Medulla oblongata (tissue), 1 donor: ENCODE measurements around the gene DNMBP.
"Not testable (repeated sequence)": the region's sequence is repeated elsewhere in the genome, so short reads cannot be mapped to it uniquely, and the experiment has no call there.

ENCODE experiments used
- DNase-seq: peaks from one replicate; pipeline ENCODE4 v3.0.0-alpha.2; 2015; ENCODE audit errors: extremely low spot score

DNMBP gene

DNA sequence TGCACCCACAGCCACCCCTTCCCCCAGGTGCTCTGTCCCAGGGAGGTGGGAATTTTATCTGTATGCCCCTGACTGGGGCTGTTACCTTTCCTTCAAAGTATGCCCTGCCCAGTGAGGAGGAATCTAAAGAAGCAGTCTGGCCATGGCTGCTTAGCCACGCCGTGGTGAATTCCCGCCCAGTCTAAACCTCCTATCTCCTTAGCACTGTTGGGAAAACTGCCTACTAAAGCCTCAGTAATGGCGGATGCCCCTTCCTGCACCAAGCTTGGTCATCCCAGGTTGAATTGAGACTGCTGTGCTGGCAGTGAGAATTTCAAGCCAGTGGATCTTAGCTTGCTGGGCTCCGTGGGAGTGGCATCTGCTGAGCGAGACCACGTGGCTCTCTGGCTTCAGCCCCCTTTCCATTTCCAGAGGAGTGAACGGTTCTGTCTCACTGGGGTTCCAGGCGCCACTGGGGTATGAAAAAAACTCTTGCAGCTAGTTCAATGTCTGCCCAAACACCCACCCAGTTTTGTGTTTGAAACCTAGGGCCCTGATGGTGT is 140.1 kb downstream of the DNMBP start:
- no peak for DNase-seq

DNA sequence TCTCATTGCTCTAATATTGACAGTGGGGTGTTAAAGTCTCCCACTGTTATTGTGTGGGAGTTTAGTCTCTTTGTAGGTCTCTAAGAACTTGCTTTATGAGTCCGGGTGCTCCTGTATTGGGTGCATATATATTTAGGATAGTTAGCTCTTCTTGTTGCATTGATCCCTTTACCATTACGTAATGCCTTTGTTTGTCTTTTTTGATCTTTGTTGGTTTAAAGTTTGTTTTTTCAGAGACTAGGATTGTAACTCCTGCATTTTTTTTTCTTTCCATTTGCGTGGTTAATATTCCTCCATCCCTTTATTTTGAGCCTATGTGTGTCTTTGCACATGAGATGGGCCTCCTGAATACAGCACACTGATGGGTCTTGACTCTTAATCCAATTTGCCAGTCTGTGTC is 142.5 kb downstream of the DNMBP start:
- not testable (repeated sequence) for DNase-seq

DNA sequence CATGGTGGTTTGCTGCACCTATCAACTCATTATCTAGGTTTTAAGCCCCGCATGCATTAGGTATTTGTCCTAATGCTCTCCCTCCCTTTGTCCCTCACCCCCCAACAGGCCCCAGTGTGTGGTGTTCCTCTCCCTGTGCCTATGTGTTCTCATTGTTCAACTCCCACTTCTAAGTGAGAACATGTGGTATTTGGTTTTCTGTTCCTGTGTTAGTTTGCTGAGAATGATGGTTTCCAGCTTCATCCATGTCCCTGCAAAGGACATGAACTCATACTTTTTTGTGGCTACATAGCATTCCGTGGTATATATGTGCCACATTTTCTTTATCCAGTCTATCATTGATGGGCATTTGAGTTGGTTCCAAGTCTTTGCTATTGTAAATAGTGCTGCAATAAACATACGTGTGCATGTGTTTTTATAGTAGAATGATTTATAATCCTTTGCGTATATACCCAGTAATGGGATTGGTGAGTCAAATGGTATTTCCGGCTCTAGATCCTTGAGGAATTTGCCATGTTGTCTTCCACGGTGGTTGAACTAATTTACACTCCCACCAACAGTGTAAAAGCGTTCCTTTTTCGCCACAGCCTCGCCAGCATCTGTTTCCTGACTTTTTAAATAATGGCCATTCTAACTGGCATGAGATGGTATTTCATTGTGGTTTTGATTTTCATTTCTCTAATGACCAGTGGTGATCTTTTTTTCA is 146.1 kb downstream of the DNMBP start:
- DNase-seq = not testable (repeated sequence)

DNA sequence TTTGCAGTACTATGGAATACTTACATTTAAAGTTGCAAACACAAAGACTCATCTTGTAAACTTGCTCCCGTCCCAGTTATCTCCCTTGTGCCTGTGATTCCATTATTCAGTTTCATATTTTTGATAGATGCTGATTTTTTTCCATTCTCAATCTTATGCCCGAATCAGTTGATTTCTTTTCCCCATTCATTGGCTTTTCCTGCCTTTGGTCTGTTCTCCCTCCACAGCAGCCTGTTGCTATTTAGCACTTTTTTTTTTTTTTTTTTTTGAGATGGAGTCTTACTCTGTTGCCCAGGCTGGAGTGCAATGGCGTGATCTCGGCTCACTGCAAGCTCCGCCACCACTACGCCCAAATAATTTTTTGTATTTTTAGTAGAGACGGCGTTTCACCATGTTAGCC is 149.3 kb downstream of the DNMBP start:
- DNase-seq = no peak

DNA sequence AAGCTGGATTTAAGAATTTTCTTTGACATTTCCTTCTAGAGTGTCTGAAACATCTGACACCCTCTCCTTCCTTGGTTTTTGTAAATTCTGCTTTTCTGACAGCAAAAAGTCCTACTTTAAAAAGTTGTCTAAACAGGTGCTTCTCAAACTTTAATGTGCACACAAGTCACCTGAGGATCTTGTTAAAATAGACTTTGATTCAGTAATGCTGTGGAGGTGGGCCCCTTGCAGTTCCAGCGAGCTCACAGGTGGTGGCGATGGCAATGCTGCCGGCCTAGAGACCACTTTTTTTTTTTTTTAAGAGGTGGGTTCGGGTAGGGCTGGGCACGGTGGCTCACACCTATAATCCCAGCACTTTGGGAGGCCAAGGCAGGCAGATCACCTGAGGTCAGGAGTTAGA is 150.2 kb downstream of the DNMBP start:
- DNase-seq = no peak

DNA sequence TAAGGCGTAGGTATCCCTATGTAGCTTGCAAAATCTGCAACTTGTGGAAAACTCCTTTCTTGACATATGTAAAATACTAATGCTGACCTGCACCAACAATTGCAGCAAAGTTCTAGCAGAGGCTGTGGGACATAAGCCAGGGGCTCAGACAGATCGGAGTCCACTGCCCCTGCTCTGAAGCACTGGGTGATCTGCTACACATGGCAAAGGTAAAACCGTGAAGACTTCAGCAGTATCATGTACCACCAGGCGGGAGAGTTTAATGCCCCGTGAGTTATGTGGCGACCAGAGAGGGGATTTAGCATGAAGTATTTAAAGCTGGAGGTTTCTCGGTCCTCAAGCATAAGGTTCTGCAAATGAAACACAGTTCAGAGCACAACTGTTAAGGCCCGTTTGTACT is 150.9 kb downstream of the DNMBP start:
- no peak for DNase-seq

- DNase-seq = no peak
Observed at GRCh38 chr10:99855479-99856071, 154.2 kb downstream of the DNMBP start.

DNA sequence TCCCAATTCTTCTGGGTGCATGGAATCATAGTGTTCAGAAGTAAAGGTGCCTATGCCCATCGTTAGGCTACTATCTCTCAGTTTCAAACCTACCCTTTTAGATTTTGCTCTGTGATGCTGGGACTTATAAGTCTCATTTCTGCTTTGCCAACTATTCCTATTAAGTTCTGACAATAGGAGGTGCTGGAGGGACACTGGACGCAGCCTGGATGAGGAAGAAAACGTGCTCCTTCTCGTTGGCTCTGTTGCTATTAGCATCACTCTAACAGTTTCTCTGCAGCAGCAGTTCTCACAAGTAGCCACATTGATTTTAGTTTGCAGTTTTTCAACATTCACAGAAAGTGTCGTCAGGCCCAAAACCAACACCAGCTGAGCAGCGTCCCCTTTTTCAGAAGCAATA is 154.9 kb downstream of the DNMBP start:
- peak; percentile 46 for DNase-seq

GRCh38 chr10:99853655-99854054 is 156.1 kb downstream of the DNMBP start:
- no peak for DNase-seq

- no peak for DNase-seq
Observed at GRCh38 chr10:99852481-99853213, 157.1 kb downstream of the DNMBP start.

- DNase-seq = no peak
Observed at GRCh38 chr10:99851825-99852224, 157.9 kb downstream of the DNMBP start.

DNA sequence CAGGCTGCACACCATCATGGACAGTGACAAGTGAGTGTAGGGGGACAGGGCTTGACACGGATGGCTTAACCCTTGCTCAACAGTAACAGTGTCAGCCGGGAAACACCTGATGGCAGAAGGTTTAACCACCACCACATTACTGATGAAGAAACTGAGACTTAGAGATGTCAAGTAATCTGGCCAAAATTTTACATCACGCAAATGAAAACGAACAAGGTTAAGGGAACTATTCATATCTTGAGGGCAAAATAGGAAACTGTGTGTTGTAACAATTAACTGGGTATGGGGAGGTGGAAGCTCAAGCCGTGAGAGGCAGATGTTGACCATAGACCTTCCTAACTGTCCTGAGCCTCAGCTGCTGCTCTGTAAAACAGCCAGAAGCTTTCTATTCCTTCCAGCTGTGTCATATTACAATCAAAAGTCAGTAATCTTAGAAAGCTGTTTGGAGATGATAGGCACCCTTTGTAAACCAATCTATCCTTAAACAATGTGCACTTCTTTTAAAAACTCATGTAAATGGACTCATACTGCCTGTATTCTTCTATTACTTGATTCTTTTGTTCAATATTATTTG is 158.9 kb downstream of the DNMBP start:
- no peak for DNase-seq

DNA sequence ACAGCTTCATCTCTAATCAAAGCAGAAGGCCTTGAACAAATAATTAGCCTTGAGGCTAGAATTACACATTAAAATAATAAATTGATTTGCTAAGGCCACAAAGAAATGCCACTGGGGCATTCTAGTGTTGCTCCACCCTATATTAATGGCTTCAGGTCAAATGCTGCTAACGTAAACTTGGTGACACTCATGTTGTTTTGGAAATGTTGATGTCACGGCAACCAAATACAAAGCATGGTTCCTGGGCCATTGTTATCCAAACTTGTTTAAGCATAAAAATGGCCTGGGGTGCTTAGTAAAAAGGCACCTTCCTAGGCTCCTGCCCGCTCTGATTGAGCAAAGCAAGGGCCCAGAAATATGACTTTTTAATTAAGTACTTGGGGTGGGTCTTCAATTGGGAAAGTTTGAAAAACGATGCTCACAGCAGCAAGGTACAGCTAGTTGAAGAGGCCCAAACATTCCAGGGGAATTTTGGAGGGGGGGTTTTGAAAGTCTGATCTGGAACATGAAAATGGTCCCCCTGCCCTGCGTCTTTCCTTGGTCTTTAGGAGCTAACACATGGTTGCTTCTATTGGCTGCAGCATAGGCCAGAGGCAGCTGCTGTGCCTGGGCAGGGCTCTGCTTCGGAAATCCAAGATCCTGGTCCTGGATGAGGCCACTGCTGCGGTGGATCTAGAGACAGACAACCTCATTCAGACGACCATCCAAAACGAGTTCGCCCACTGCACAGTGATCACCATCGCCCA is 159.6 kb downstream of the DNMBP start:
- DNase-seq = no peak

DNA sequence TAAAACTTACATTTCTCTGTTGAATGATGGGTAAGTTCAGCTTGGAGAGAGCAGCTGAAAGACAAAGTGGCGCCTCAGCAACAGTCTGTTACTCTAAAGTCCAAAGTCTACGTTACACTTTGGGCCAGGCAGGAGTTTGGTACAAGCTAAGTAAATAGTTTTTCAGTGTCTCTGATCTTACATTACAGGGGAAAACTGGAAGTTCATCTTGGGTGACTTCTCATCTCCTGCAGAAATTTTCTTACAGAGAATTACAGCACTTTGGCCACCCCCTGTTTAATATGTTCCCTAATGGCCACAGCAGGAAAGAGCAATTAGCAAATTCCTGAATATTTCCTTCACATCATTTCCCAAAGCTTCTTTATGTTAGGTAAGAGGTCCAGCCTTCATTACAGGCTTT is 160.2 kb downstream of the DNMBP start:
- no peak for DNase-seq

DNA sequence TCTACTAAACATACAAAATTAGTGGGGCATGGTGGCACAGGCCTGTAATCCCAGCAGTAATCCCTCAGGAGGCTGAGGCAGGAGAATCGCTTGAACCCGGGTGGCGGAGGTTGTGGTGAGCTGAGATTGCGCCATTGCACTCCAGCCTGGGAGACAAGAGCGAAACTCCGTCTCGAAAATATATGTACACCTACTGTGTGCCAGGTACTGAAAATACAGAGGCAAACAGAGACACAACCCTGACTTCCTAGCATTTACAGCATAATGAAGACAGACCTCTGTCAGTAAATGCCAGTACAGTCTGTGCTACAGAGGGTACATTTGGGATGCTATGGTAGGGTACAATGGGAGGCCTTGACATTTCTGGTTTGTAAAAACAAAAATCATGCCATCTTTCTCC is 160.7 kb downstream of the DNMBP start:
- DNase-seq = no peak

DNA sequence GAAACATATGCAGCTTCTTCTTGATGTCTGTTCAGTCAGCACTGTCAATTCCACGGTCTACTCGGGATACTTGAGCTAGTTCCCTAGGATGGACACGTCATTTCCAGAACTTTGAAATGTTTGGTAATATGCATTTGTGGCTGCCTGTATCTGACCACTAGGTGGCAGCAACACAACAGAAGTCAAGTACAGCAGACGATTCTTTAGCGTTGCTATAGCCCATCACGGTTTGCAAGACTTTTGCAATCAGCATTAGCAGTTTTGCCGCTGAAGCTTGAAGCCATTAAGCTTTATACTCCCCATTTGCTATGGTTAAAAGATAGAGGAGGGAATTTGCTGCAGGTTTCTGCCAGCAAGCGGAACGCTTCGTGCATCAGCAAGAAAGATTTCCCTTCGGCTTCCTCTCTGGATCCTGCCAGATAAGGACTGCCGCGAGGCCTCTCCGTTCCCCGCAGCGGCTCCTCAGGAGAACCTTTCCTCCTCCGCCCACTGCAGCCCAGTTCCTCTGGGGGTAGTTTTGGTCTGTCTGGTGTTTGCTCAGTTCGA is 163.8 kb downstream of the DNMBP start:
- DNase-seq = peak; percentile 93

GRCh38 chr10:99844433-99844955 is 165.3 kb downstream of the DNMBP start:
- DNase-seq = no peak

GRCh38 chr10:99843310-99843709 is 166.4 kb downstream of the DNMBP start:
- no peak for DNase-seq

GRCh38 chr10:99841746-99842145 is 168.0 kb downstream of the DNMBP start:
- no peak for DNase-seq

GRCh38 chr10:99840859-99841258 is 168.9 kb downstream of the DNMBP start:
- not testable (repeated sequence) for DNase-seq

GRCh38 chr10:99836711-99837110 is 173.0 kb downstream of the DNMBP start:
- DNase-seq = no peak
